LNCaP clone FGC (cell line): ENCODE results near the gene AGTR1.

Experiments
- DNase-seq: peaks from one replicate; pipeline ENCODE4 v3.0.0-alpha.2; 2011; ENCODE audit warnings: low read depth
- H3K4me3 ChIP-seq: 2 replicates; pipeline ENCODE4 v1.5.1; 2011; ENCODE audit warnings: mild to moderate bottlenecking, low read depth, low read length, control low read depth
- TF ChIP-seq, protein P1 (sequence below): IDR thresholded peaks from 2 replicates; pipeline ENCODE4 v1.5.1; 2012; ENCODE audit warnings: mild to moderate bottlenecking; ENCODE audit not compliant: control insufficient read depth, insufficient read depth; ENCODE audit errors: extremely low read depth

AGTR1 gene

DNA sequence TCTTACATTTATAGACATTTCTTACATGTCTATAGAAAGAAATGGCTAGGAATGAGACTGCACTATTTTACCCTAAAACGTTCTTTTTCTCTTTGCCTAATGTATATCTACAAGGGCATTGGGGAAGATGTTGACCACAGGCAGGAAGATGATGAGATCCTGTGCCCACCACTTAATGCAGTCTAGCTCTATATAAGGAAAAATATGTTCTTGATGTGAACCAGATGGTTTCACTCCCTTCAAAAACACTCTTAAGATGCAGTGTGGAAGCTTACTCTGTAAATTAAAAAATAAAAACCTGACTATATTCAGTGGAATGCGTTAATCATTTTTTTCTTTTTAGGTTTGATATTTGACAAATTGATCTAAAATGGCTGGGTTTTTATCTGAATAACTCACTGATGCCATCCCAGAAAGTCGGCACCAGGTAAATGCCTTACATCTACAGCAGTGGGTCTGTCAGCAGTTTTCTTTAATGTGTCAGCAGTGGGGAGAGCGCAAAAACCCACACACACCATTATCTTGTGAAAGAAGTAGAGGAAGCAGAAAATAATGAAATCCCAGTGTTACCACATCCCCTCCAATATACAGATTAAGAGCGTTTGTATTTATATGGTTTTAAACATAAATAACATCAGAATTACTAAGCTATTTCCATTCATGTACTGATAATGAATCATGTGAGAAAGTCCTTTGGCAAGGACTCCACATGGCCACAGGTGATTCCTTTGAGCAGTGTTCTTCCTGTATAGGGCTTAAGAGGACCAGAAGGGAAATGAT is 10.1 kb downstream of the AGTR1 start:
- DNase-seq = no peak
- TF ChIP-seq, protein P1, sequence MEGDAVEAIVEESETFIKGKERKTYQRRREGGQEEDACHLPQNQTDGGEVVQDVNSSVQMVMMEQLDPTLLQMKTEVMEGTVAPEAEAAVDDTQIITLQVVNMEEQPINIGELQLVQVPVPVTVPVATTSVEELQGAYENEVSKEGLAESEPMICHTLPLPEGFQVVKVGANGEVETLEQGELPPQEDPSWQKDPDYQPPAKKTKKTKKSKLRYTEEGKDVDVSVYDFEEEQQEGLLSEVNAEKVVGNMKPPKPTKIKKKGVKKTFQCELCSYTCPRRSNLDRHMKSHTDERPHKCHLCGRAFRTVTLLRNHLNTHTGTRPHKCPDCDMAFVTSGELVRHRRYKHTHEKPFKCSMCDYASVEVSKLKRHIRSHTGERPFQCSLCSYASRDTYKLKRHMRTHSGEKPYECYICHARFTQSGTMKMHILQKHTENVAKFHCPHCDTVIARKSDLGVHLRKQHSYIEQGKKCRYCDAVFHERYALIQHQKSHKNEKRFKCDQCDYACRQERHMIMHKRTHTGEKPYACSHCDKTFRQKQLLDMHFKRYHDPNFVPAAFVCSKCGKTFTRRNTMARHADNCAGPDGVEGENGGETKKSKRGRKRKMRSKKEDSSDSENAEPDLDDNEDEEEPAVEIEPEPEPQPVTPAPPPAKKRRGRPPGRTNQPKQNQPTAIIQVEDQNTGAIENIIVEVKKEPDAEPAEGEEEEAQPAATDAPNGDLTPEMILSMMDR = no peak
- no peak overlapping the region for H3K4me3 ChIP-seq

DNA sequence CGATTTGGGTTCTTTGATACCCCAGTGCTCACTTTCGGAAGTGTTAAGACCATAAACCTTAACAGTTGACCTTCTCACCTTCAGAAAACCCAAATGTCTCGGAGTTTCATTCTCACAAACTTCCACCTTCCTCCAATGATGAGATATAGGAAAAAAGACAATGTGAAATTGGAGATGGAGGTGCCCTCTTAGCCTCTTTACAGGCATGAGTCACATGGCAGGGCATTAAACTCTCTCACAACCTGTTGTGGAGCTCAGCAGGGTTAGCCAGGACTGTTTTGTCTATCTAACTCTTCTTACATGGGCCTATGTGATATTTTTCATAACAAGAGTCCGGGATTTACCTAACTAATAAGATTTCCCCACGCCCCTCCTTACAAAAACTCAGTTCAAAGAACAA is 10.7 kb downstream of the AGTR1 start:
- TF ChIP-seq, protein P1 = no peak
- no peak overlapping the region for H3K4me3 ChIP-seq
- DNase-seq = no peak

DNA sequence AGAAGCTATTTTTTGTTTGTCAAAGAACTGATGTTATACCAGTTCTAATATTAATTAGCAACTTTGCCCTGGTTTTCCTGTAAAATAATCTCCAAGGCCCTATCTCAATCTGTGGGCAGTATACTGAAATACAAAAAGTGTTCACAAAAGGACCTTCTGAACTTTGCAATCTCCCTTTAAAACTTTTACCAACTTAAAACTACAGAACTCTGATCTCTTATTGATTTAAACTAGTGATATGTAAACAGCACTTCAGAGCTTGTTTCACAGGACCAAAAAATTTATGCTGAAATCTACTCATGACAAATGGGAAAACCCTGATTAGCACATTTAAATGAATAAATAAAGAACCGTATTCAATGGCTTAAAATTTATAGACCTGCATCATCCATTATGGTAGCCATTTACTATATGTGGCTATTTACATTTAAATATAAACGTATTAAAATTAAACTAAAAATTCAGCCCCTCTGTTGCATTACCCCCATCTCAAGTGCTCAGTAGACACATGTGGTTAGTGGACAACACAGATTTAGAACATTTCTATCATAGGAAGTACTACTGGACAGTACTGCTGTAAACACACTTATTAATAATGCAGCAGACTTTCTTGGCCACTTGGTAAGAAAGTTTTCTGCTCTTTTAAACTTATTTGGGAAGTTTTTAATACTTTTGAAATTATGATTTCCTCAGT is 12.0 kb downstream of the AGTR1 start:
- no peak for DNase-seq
- TF ChIP-seq, protein P1 = no peak
- no peak overlapping the region for H3K4me3 ChIP-seq

DNA sequence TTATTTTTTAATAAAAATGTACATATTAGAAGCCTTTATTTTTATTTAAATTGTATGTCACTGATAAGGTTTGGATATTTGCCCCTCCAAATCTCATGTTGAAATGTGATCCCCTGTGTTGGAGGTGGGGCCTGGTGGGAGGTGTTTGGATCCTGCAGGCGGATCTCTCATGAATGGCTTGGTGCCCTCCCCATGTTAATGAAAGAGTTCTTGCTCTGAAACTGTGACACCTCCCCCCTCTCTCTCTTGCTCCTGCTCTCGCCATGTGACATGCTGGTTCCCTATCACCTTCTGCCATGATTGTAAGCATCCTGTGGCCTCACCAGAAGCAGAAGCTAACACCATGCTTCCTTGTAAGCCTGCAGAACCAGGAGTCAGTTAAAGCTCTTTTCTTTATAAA is 13.0 kb downstream of the AGTR1 start:
- TF ChIP-seq, protein P1 = no peak
- H3K4me3 ChIP-seq = no peak overlapping the region

DNA sequence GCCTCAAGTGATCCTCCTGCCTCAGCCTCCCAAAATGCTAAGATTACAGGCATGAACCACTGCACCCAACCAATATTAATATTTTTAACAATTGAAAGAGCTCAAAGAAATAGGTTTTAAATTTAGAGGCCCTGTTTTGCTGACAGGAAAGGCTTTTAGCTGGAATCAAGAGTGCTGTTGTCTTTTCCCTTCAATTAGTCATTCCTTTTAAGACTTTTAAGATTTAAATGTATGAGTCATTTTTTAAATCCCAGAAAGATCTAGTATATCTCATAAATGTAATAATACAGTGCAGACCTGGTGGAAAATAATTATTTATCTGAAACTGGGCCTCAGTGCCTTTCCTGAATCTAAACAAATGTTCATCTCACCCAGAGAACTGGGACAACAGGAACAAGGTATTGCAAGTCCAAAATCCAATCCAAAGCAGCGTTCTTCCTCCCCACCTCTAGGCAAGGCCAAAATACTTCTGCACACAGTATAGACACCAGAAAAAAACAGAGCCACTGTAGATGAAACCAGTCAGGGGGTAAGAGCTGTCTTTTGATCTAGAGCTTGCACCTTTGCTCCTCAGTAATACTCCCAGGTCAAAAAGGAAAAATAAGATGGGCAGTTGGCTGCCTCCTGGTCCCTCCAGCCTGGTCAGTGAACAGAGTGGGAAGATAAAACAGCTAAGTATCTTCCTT is 14.4 kb downstream of the AGTR1 start:
- no peak overlapping the region for H3K4me3 ChIP-seq
- TF ChIP-seq, protein P1 = no peak
- DNase-seq = no peak

More for the DNA sequence above, 13.0 kb downstream of the AGTR1 start:
- DNase-seq = no peak

DNA sequence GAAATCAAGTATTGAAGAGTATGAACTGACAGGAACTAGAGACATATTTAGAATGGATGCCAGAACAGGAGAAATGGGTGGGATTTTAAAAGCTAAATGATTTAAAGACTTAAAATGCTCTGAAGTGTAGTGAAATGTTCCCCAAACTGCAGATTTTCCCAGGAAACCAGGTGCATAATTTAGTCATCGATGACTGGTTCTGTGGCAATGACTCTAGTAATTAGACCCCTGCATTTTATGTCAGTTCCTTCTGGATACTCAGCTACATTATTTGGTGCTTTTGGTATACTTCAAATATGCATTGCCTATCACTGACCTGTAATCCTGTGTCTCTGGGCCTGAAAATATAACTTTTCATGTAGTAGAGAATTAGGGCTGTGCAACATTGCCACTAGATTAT is 16.8 kb downstream of the AGTR1 start:
- H3K4me3 ChIP-seq = no peak overlapping the region
- no peak for DNase-seq
- TF ChIP-seq, protein P1 = no peak
